Rectal smooth muscle tissue (tissue), 1 donor: ENCODE data around the gene SORBS2.
"Not testable (repeated sequence)": the region's sequence is repeated elsewhere in the genome, so short reads cannot be mapped to it uniquely, and the experiment has no call there.

Source experiments
- H3K27ac ChIP-seq: one replicate; pipeline ENCODE4 v1.7.0; 2013; ENCODE audit warnings: low read depth, low read length, inconsistent platforms
- H3K27me3 ChIP-seq: one replicate; pipeline ENCODE4 v1.7.0; 2013; ENCODE audit warnings: low read length; ENCODE audit not compliant: control insufficient read depth, insufficient read depth
- H3K36me3 ChIP-seq: one replicate; pipeline ENCODE4 v1.7.0; 2013; ENCODE audit warnings: low read length; ENCODE audit not compliant: control insufficient read depth, insufficient read depth
- H3K4me1 ChIP-seq: one replicate; pipeline ENCODE4 v1.7.0; 2013; ENCODE audit warnings: low read length; ENCODE audit not compliant: control insufficient read depth, insufficient read depth
- H3K4me3 ChIP-seq: one replicate; pipeline ENCODE4 v1.7.0; 2013; ENCODE audit warnings: low read length
- H3K9ac ChIP-seq: one replicate; pipeline ENCODE4 v1.7.0; 2013; ENCODE audit warnings: low read length

The SORBS2 gene

GRCh38 chr4:185566425-185566824 lies 245.6 kb downstream of the SORBS2 start:
- no peaks in the 10 kb centered on the region for H3K27me3 ChIP-seq
- no peak overlapping the region for H3K9ac ChIP-seq
- H3K4me1 ChIP-seq: peaks cover 32% of the 10 kb centered on the region
- no peaks in the 10 kb centered on the region for H3K36me3 ChIP-seq
- no peak overlapping the region for H3K4me3 ChIP-seq
- peak overlapping the region; percentile 93 for H3K27ac ChIP-seq

- H3K9ac ChIP-seq: no peak overlapping the region
- H3K4me3 ChIP-seq: no peak overlapping the region
- H3K36me3 ChIP-seq: no peaks in the 10 kb centered on the region
- peaks cover 32% of the 10 kb centered on the region for H3K4me1 ChIP-seq
- no peaks in the 10 kb centered on the region for H3K27me3 ChIP-seq
- H3K27ac ChIP-seq: peak overlapping the region; percentile 93
Measured at GRCh38 chr4:185565696-185566095, 246.3 kb downstream of the SORBS2 start.

- H3K9ac ChIP-seq: no peak overlapping the region
Measured at GRCh38 chr4:185564349-185564748, 247.6 kb downstream of the SORBS2 start.

GRCh38 chr4:185562531-185562930 lies 249.5 kb downstream of the SORBS2 start:
- peaks cover 20% of the 10 kb centered on the region for H3K4me1 ChIP-seq
- no peak overlapping the region for H3K9ac ChIP-seq
- H3K4me3 ChIP-seq: no peak overlapping the region
- H3K27ac ChIP-seq: no peak overlapping the region
- H3K27me3 ChIP-seq: no peaks in the 10 kb centered on the region
- H3K36me3 ChIP-seq: no peaks in the 10 kb centered on the region

More at GRCh38 chr4:185564349-185564748, 247.6 kb downstream of the SORBS2 start:
- Histone ChIP-seq H3K4me3 (no peak overlapping the region), H3K4me1 (peaks cover 32% of the 10 kb centered on the region), H3K36me3 (no peaks in the 10 kb centered on the region), H3K27ac (no peak overlapping the region), H3K27me3 (no peaks in the 10 kb centered on the region)

GRCh38 chr4:185560316-185560715 lies 251.7 kb downstream of the SORBS2 start:
- Histone ChIP-seq H3K9ac (no peak overlapping the region), H3K4me1 (no peaks in the 10 kb centered on the region), H3K27ac (no peak overlapping the region), H3K36me3 (no peaks in the 10 kb centered on the region), H3K27me3 (no peaks in the 10 kb centered on the region), H3K4me3 (no peak overlapping the region)

GRCh38 chr4:185559915-185560281 lies 252.1 kb downstream of the SORBS2 start:
- Histone ChIP-seq H3K27me3 (no peaks in the 10 kb centered on the region), H3K4me1 (no peaks in the 10 kb centered on the region), H3K9ac (no peak overlapping the region), H3K27ac (no peak overlapping the region), H3K4me3 (no peak overlapping the region), H3K36me3 (no peaks in the 10 kb centered on the region)

GRCh38 chr4:185559251-185559914 lies 252.6 kb downstream of the SORBS2 start:
- not testable (repeated sequence) for H3K27me3 ChIP-seq, H3K27ac ChIP-seq, H3K4me1 ChIP-seq, H3K36me3 ChIP-seq, H3K4me3 ChIP-seq, H3K9ac ChIP-seq

- H3K27ac ChIP-seq: no peak overlapping the region
- no peak overlapping the region for H3K4me3 ChIP-seq
- H3K9ac ChIP-seq: no peak overlapping the region
- no peaks in the 10 kb centered on the region for H3K36me3 ChIP-seq
- H3K27me3 ChIP-seq: no peaks in the 10 kb centered on the region
- no peaks in the 10 kb centered on the region for H3K4me1 ChIP-seq
Measured at GRCh38 chr4:185554365-185555126, 257.4 kb downstream of the SORBS2 start.

GRCh38 chr4:185552254-185552653 lies 259.7 kb downstream of the SORBS2 start:
- H3K9ac ChIP-seq: no peak overlapping the region
- H3K4me1 ChIP-seq: no peaks in the 10 kb centered on the region
- no peaks in the 10 kb centered on the region for H3K36me3 ChIP-seq
- no peaks in the 10 kb centered on the region for H3K27me3 ChIP-seq
- no peak overlapping the region for H3K27ac ChIP-seq
- H3K4me3 ChIP-seq: no peak overlapping the region

GRCh38 chr4:185550933-185551332 lies 261.1 kb downstream of the SORBS2 start:
- no peak overlapping the region for H3K27ac ChIP-seq
- no peak overlapping the region for H3K9ac ChIP-seq
- H3K27me3 ChIP-seq: no peaks in the 10 kb centered on the region
- H3K36me3 ChIP-seq: no peaks in the 10 kb centered on the region
- H3K4me3 ChIP-seq: no peak overlapping the region
- no peaks in the 10 kb centered on the region for H3K4me1 ChIP-seq

- H3K9ac ChIP-seq: no peak overlapping the region
- no peaks in the 10 kb centered on the region for H3K36me3 ChIP-seq
- H3K27me3 ChIP-seq: no peaks in the 10 kb centered on the region
- H3K27ac ChIP-seq: no peak overlapping the region
- H3K4me1 ChIP-seq: no peaks in the 10 kb centered on the region
- no peak overlapping the region for H3K4me3 ChIP-seq
Measured at GRCh38 chr4:185549095-185549639, 262.8 kb downstream of the SORBS2 start.

- Histone ChIP-seq H3K9ac (no peak overlapping the region), H3K36me3 (no peaks in the 10 kb centered on the region), H3K4me1 (no peaks in the 10 kb centered on the region), H3K27me3 (no peaks in the 10 kb centered on the region), H3K27ac (no peak overlapping the region), H3K4me3 (no peak overlapping the region)
Measured at GRCh38 chr4:185548587-185548986, 263.4 kb downstream of the SORBS2 start.
